Aorta (tissue), 5 donors: ENCODE data around the gene ACTR3C. TPM values are rescaled to one million over a fixed set of nuclear protein-coding genes. Genes with fewer than 3 reads are reported as not detected.
"Not testable (repeated sequence)": the region's sequence is repeated elsewhere in the genome, so short reads cannot be mapped to it uniquely, and the experiment has no call there.

Experiments
- ATAC-seq: fragments of 200-7000 bp; cut with Tn5 transposase; one replicate; pipeline ENCODE4 v1.9.1; 2022; ENCODE audit warnings: moderate library complexity; ENCODE audit not compliant: low FRiP score
- DNase-seq, 2 donors: peaks; one replicate each; pipeline ENCODE4 v3.0.0-alpha.2; 2020
- H3K27ac ChIP-seq, 2 donors: one replicate each; pipeline ENCODE4 v1.5.1; 2013; ENCODE audit warnings: low read length in 2 of 2, mild to moderate bottlenecking in 2 of 2, moderate library complexity in 2 of 2, control low read depth in 1 of 2, inconsistent platforms in 1 of 2, low read depth in 1 of 2
- H3K27me3 ChIP-seq, 2 donors: one replicate each; pipeline ENCODE4 v1.6.1; 2013; ENCODE audit warnings: control low read depth in 1 of 2, low read length in 1 of 2, mild to moderate bottlenecking in 1 of 2, moderate library complexity in 1 of 2; ENCODE audit not compliant: insufficient read depth in 2 of 2, control insufficient read depth in 1 of 2
- H3K36me3 ChIP-seq, 2 donors: one replicate each; pipeline ENCODE4 v1.6.1; 2013; ENCODE audit warnings: control low read depth in 1 of 2, low read length in 1 of 2, mild to moderate bottlenecking in 1 of 2; ENCODE audit not compliant: insufficient read depth in 2 of 2, control insufficient read depth in 1 of 2
- H3K4me1 ChIP-seq, 2 donors: one replicate each; pipeline ENCODE4 v1.6.1; 2013; ENCODE audit warnings: low read length in 2 of 2, control low read depth in 1 of 2, mild to moderate bottlenecking in 1 of 2, moderate library complexity in 1 of 2; ENCODE audit not compliant: insufficient read depth in 2 of 2, control insufficient read depth in 1 of 2
- H3K4me3 ChIP-seq, 2 donors: one replicate each; pipeline ENCODE4 v1.5.1; 2013; ENCODE audit warnings: low read length in 2 of 2, control low read depth in 1 of 2, mild to moderate bottlenecking in 1 of 2
- H3K9me3 ChIP-seq: one replicate; pipeline ENCODE4 v1.6.1; 2013; ENCODE audit warnings: mild to moderate bottlenecking, low read length; ENCODE audit not compliant: control insufficient read depth
- WGBS, 2 donors: extraction: QIAGEN DNeasy Blood & Tissue Kit; methylation state at CpG; one replicate each; pipeline ENCODE4 v1.1.7; 2013; 5-methylcytosine and 5-hydroxymethylcytosine counted together
- intact Hi-C, 2 donors: fragments of 100-400 bp; cut with DNase I; formaldehyde crosslinking; loops; one replicate each; pipeline versions ENCODE4 v1.14.2 to v1.15.0; 2022
- polyA plus RNA-seq, 2 donors: library from polyadenylated mRNA; stranded (reverse); fragments of 200-250 nt; gene quantifications; one replicate each; pipeline ENCODE4 v1.2.3, GENCODE V29; 2013
- total RNA-seq, 2 donors: library from RNA; stranded (reverse); fragmentation: NEBNext Ultra II Directional; extraction: Animal tissue kit (Norgen Biotek cat#: 25700); gene quantifications; one replicate each; pipeline ENCODE4 v1.2.1, GENCODE V29; 2021
- donor health status: healthy with polysubstance abuse.
- donor health status: Bipolar disorder and iron deficiency.
- donor health status: DM: no; HTN: no; CAD: no.
- donor health status: DM: no; HTN: no; CAD: no.
- donor health status: DM: yes; HTN: yes; CAD: no.

The ACTR3C gene
- total and polyA plus RNA-seq, 4 donors, result 0.75 to 5.2 (median 1.2) TPM; not detected in 1

- H3K4me3 ChIP-seq, H3K4me1 ChIP-seq, H3K36me3 ChIP-seq, DNase-seq, ATAC-seq, intact Hi-C loops, H3K27ac ChIP-seq, H3K9me3 ChIP-seq, H3K27me3 ChIP-seq: not testable (repeated sequence)
- WGBS, 2 donors, result 80 to 81% methylated on average over 2 of the region's 2 CpGs
Observed at GRCh38 chr7:150245208-150245607, 78.1 kb downstream of the ACTR3C start.

DNA sequence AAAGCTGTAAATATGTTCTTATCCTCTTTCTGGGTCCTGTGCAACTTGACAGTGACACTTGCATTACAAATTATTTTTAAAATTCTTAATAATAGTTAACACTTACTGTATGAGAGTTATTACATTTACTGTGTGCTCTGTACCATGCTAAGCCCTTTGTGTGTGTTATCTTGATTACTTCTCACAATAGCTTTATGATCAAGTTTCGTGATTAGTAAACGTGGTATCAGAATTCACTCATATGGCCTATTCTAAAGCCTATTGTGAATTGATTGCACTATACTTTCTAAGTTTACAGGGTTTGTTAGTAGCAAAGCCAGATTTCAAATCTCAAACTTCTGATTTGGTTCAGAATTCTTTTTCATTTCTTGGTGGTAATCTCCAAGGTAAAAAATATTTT is 80.4 kb downstream of the ACTR3C start:
- H3K27me3 ChIP-seq, H3K27ac ChIP-seq, ATAC-seq, H3K4me3 ChIP-seq, H3K4me1 ChIP-seq, H3K36me3 ChIP-seq, H3K9me3 ChIP-seq, intact Hi-C loops, DNase-seq: not testable (repeated sequence)
- 79 to 80% methylated on average over 2 of the region's 2 CpGs for WGBS, 2 donors

- 52 to 65% methylated on average over 3 of the region's 3 CpGs for WGBS, 2 donors
- H3K4me1 ChIP-seq, H3K36me3 ChIP-seq, DNase-seq, H3K4me3 ChIP-seq, H3K9me3 ChIP-seq, H3K27ac ChIP-seq, H3K27me3 ChIP-seq, ATAC-seq, intact Hi-C loops: not testable (repeated sequence)
Observed at GRCh38 chr7:150225444-150225843, 97.9 kb downstream of the ACTR3C start.

DNA sequence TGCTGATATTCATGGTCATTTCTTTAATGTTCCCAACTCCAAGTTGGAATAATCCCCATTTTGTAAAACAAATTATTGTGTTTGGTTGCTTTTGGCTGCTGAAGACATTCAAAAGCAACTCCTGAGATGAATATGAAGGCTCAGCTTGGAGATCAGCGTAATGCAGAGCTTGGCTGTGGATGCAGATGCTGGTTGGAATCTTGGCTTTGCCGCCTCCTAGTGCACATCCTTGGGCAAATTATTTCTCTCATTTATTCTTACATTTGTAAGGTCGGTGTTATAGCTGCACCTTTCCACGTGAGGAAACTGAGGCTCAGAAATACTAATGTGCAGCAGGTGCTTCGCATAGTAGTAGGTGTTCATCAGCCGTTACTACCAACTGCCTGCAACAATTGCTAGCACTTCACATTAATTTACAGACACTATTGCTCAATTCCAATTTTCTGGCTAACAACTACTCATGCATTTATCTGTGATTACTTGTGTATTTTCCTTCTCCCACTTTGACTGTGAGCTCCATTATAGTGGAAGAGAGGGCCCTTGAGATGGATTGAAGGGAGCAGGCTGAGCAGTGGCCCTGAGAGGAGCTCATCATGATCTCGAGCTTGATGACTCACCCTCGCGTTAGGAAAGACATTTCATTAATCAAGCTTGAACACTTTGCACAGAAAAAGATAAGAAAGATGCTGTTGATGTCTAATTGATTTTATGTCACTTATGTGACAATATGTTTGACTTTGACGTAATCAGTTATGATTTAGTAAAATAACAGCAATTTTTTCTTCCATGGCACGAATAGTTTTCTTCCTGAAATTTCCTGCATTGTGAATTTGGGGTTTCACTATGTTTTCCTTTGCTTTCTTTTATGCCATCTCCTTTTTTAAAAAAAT is 101.0 kb downstream of the ACTR3C start:
- H3K9me3 ChIP-seq, H3K4me1 ChIP-seq, H3K27ac ChIP-seq, intact Hi-C loops, H3K4me3 ChIP-seq, DNase-seq, ATAC-seq, H3K27me3 ChIP-seq, H3K36me3 ChIP-seq: not testable (repeated sequence)
- WGBS, 2 donors, result 59 to 60% methylated on average over 10 to 11 of the region's 11 CpGs

GRCh38 chr7:150220673-150221181 is 102.6 kb downstream of the ACTR3C start:
- H3K27me3 ChIP-seq, H3K4me3 ChIP-seq, H3K36me3 ChIP-seq, H3K9me3 ChIP-seq, intact Hi-C loops, H3K4me1 ChIP-seq, H3K27ac ChIP-seq, DNase-seq: not testable (repeated sequence)
- 2 to 3% methylated on average over 32 to 38 of the region's 38 CpGs for WGBS, 2 donors
- ATAC-seq, result peak; percentile 74

DNA sequence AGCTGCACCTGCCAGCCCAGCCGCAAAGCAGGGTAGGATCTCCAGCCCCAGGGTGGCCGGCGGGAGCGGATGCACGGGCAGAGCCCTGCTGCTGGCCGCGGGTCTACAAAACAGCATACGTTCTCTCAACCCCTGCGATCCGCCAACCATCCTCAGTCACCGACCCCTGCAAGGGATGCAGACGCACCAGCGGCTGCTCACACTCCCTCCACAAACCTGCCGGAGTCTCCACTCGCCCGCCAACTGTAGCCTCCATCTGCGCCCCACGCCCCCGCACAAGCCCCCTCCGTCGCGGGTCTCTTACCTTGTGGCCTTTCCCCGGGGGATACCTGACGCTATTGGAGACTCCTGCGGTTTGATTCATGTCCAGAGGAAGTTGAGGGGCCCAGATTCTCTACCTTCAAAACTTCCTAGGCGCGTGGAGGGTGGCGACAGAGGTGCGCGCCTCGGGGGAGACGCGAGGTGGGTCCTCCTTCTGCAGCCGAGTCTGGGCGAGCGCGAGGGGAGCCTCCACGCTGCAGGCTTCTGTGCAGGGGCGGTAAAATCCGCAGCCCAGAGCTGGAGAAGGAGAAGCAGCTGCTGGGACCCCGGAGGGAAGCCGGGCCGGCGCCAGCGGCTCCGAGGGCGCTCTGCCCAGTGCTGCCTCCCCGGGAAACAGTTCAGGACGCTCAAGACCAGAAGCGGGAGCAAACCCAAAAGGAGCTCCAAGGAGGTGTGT is 103.2 kb downstream of the ACTR3C start:
- H3K27ac ChIP-seq, H3K36me3 ChIP-seq, ATAC-seq, intact Hi-C loops, H3K4me3 ChIP-seq, H3K4me1 ChIP-seq, H3K27me3 ChIP-seq, DNase-seq, H3K9me3 ChIP-seq: not testable (repeated sequence)
- 1 to 2% methylated on average over 20 to 25 of the region's 50 CpGs for WGBS, 2 donors

GRCh38 chr7:150206848-150207247 is 116.5 kb downstream of the ACTR3C start:
- DNase-seq, H3K9me3 ChIP-seq, H3K36me3 ChIP-seq, H3K27me3 ChIP-seq, intact Hi-C loops, ATAC-seq, H3K4me3 ChIP-seq, H3K4me1 ChIP-seq, H3K27ac ChIP-seq: not testable (repeated sequence)
- 40 to 43% methylated on average over 1 of the region's 1 CpG for WGBS, 2 donors

DNA sequence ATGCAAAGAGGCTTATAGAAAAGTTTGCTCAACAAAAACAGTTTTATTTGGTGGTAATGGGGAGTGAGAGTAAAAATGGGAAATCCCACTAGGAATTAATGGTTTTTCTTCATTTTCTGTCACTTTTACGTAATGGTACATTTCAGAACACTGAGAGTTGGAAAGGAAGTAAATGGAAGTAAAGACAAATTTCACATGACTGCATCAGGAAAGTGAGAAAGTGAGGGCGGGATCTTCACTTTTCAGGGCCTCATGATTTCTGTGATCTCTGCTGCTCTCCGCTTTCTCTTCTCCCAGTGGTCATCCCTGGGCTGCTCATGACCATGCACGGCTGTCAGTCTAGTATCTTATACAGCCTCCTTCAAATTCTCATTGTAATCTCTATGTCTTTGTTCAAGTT is 117.5 kb downstream of the ACTR3C start:
- H3K36me3 ChIP-seq, DNase-seq, H3K4me3 ChIP-seq, H3K27ac ChIP-seq, intact Hi-C loops, ATAC-seq, H3K27me3 ChIP-seq, H3K9me3 ChIP-seq, H3K4me1 ChIP-seq: not testable (repeated sequence)
- 74 to 83% methylated on average over 4 of the region's 4 CpGs for WGBS, 2 donors
